HG03196 (cell line): ENCODE results near the gene GPR152.

Experiments
- ATAC-seq: cut with Tn5 transposase; IDR thresholded peaks from one replicate; pipeline ENCODE4 v1.9.1; 2021; ENCODE audit not compliant: unreplicated experiment

The GPR152 gene

GRCh38 chr11:67440229-67441097 lies 12.1 kb downstream of the GPR152 start:
- no peak for ATAC-seq

GRCh38 chr11:67439321-67440228 lies 13.0 kb downstream of the GPR152 start:
- ATAC-seq: no peak

GRCh38 chr11:67438158-67438902 lies 14.2 kb downstream of the GPR152 start:
- no peak for ATAC-seq

GRCh38 chr11:67437809-67438157 lies 14.7 kb downstream of the GPR152 start:
- ATAC-seq: no peak

- no peak for ATAC-seq
Measured at GRCh38 chr11:67437082-67437808, 15.3 kb downstream of the GPR152 start, which contains the start of gene PTPRCAP. PTPRCAP (minus strand) TSS chr11:67437682; CDS start chr11:67437619, 63 bp downstream.

- no peak for ATAC-seq
Measured at GRCh38 chr11:67436459-67437081, 16.0 kb downstream of the GPR152 start.

GRCh38 chr11:67435727-67436458 lies 16.6 kb downstream of the GPR152 start:
- ATAC-seq: no peak

GRCh38 chr11:67435031-67435726 lies 17.4 kb downstream of the GPR152 start:
- no peak for ATAC-seq

- no peak for ATAC-seq
Measured at GRCh38 chr11:67434395-67434881, 18.1 kb downstream of the GPR152 start.

- ATAC-seq: no peak
Measured at GRCh38 chr11:67433536-67434394, 18.8 kb downstream of the GPR152 start.

GRCh38 chr11:67432655-67433349 lies 19.7 kb downstream of the GPR152 start:
- no peak for ATAC-seq

GRCh38 chr11:67431346-67432249 lies 20.9 kb downstream of the GPR152 start:
- ATAC-seq: no peak

- no peak for ATAC-seq
Measured at GRCh38 chr11:67429722-67430121, 22.8 kb downstream of the GPR152 start.

GRCh38 chr11:67429038-67429668 lies 23.4 kb downstream of the GPR152 start:
- no peak for ATAC-seq
